ENCODE results near the gene SLC24A3.

- TF ChIP-seq POLR2A (IDR thresholded peaks at IDR 0.05; ENCODE audit: extremely low read depth, insufficient read length): no peak
- TF ChIP-seq CTCF (IDR thresholded peaks at IDR 0.05; ENCODE audit: low read depth, low read length): no peak
- peak; percentile 69 for TF ChIP-seq MYC (IDR thresholded peaks at IDR 0.05; ENCODE audit: low read depth, low read length)
These were observed 523.0 kb downstream of the SLC24A3 start for GRCh38 chr20:19735446-19735845.

All from NB4 (cell line).